Lung microvascular endothelial cell (primary cell): Measurements from ENCODE around the gene TSC22D3. TPM values are rescaled to one million over a fixed set of nuclear protein-coding genes. Genes with fewer than 3 reads are reported as not detected.

Source experiments
- total RNA-seq: library from RNA; depleted of rRNA; stranded (reverse); fragments of >200 nt; gene quantifications from 2 replicates; pipeline ENCODE4 v1.2.1, GENCODE V29; 2014

TSC22D3 gene
- total RNA-seq, 1 donor from 2014 or later: 32.5 TPM

Other genes starting within 250 kb of the TSC22D3 start
- 15.5 and 17.3 TPM in 2 replicates for gene PRPS1, start 147.3 kb downstream of the TSC22D3 start, total RNA-seq
- gene NCBP2L, start 1.9 kb upstream of the TSC22D3 start, total RNA-seq: not detected in 2 replicates
- 38.6 and 108 TPM in 2 replicates for gene MID2, start 50.1 kb upstream of the TSC22D3 start, total RNA-seq
- not detected in 2 replicates for gene TEX13B, start 206.6 kb upstream of the TSC22D3 start, total RNA-seq